HG03060 (cell line): ENCODE measurements around the gene GRM3.

Experiments used
- ATAC-seq: cut with Tn5 transposase; IDR thresholded peaks from one replicate; pipeline ENCODE4 v1.9.1; 2021; ENCODE audit warnings: low read depth, moderate number of reproducible peaks; ENCODE audit not compliant: unreplicated experiment

GRM3 gene

DNA sequence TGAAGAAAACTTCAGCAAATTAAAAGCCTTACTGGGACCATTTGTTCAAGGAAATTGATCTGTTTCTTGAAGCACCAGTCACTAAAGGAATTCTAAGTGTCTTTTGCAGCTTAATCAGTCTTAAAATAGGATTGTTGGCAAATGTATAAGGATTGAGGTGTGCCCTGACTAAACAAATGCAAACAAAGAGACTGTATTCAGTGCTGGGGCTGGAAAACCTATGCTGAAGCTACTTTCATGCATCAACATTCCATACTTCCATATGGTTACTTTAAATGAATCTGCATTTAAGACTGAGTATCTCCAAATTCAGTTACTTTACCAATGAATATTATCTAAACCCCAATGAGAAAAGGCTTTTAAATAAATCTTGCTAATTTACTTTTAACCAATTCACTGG lies 232.4 kb downstream of the GRM3 start:
- ATAC-seq: no peak

DNA sequence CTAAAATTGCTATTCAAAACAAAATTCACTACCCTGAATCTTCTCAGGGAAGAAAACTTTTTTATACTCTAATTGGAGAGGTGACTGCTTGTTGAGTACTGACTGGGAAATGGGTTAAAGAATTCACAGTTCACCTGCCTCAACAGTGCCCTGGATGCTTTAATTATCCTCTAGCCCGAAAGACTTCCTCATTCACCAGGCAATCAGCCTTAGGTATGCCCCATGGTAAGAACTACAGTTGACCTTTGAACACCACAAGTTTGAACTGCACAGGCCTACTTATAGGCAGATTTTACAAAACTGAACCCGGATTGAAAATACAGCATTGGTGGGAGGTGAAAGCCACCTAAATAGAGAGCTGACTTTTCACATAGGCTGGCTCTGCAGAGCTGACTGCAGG lies 240.4 kb downstream of the GRM3 start:
- no peak for ATAC-seq

DNA sequence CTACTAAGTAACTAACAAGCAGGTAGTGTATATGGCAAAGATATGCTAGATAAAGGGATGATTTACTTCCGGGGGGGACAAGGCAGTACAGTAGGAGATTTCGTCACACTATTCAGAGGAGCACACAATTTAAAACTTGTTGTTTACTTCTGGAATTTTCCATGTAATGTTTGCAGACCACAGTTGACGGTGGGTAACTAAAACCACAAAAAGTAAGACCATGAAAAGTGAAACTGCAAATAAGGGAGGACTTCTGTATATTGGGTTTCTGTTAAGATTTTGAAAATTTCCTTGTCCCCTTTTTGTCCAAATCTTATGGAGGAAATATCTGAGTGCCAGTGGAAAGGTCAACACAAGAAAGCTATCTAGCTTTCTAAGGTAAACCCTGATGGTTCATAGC lies 245.8 kb downstream of the GRM3 start:
- ATAC-seq: no peak

DNA sequence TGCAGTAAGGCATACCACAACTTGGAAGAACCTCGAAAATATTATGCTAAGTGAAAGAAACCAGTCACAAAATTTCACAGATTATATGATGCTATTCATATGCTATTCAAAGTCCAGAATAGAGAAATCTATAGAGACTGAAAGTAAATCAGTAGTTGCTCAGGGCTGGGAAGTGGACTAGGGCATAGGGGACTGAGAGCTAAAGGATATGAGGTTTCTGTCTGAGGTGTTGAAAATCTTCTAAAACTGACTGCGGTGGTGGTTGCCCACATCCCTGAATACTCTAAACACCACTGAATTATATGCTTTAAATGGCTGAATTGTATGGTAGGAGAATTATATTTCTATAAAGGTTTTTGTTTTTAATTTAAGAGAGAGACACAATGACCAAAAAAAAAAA lies 254.5 kb downstream of the GRM3 start:
- ATAC-seq: no peak

DNA sequence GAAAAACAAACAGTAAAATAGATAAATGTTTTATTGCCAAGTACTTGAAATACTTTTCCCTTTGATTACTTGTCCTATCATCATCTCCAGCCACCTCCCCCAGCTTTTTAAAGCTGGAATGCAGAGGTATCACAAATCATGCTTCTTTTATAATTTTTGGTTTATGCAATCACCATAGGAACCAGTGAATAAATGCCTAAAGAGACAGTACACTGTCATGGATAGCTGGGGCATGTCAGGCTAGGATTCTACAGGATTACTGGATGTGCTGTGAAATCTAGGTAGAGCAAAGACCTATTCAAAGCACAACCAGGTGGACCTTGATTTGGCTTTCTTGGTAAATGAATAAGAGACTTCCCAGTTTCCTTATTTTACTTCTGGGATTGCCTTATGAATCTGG lies 257.2 kb downstream of the GRM3 start:
- no peak for ATAC-seq

DNA sequence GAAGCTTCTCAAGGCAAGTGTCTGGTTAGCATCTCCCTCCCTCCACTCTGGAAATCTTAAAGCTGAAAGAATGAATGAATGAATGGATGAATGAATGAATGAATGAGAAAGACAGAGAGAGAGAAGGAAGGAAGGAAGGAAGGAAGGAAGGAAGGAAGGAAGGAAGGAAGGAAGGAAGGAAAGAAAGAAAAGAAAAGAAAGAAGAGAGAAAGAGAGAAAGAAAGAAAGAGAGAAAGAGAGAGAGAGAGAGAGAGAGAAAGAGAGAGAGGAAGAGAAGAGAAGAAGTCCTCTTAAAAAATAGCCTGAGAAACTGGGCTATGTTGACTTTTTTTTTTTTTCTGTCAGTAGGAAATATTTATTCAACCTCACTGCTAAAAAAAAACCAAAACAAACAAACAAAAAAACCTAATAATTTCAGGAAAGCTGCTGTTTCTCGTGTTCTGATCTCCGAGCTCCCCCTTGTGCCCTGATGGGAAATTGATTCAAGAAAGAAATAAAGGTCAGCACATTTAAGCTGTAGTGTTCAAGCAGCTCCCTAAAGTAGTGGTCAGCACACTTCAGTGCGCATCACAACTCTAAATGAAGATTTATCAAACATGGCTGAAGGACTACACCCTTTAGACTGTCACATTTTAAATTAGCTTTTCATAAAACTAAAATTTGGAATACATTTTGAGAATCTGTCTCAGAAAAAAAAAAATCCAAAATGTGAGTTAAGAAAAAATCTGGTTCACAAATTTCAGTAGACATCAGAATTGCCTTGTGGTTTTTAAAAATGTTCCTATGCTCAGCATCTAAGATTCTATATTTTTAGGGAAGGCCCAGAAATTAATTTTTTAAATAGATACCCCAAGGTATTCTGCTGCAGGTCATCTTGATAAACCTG lies 261.5 kb downstream of the GRM3 start:
- no peak for ATAC-seq

DNA sequence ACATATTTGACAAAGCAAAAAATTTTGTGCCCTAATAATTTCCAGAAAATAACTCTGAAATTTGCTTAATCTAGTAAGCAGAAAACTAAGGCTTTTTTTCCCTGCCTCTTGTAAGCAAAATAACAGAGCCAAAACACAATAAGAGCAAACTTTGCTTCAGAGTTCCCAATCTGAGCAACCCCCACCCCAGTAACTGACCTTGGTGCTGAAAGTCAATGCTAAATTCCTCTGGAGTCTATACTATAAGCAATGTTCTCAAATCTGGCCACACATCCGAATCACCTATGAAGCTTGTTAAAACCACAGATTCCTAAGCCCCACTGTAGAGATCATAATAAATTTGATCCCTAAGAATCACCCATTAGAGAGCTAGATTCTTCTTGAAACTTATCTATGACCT lies 265.2 kb downstream of the GRM3 start:
- ATAC-seq: no peak

DNA sequence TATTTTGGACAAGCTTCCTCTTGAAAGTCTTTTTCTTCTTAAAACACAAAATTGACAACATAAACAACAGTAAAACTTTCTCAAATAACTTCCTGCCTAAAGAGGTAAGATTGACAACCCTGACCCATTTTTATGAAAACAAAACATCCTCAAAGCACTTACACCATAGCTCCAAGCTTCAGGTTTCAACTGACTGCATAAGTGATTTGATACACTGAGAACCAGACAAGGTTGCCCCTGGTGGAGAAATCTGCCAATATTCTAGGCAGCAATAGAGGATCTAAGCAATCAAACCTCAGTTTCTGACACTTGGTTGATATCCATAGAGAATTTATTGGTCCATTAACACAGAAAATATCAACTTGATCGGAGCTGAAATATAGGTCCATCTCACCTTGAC lies 267.9 kb downstream of the GRM3 start:
- no peak for ATAC-seq

DNA sequence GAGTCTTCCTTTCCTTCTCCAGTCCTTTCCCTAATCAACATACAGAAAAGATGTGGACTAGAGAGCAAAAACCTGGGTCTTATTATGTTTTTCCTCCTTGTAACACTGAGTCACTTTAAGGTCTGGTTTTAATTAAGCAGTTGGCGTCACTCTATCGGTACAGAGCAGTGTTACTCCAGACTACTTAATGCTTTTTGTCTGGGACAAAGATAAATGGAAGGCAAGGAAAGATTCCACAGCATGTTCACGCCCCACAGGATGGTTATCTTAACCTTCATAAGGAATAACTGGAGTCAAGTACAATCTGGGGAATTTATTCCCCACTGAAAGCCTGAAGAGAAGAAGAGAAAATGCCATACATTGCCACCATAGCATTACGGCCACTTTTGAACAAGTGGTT lies 270.0 kb downstream of the GRM3 start:
- no peak for ATAC-seq
